ENCODE data around the gene PALM3.

The PALM3 gene

GRCh38 chr19:14070268-14071050 is 8.6 kb upstream of the PALM3 start:
- no peak for DNase-seq (ENCODE audit: extremely low read depth, low read depth)
- H3K4me3 ChIP-seq (replicated peaks; ENCODE audit: low read depth, low read length): no peak overlapping the region
- TF ChIP-seq CTCF (IDR thresholded peaks at IDR 0.05; ENCODE audit: low read depth, low read length, missing control alignments): no peak

- TF ChIP-seq CTCF (IDR thresholded peaks at IDR 0.05; ENCODE audit: low read depth, low read length, missing control alignments): no peak
- no peak overlapping the region for H3K4me3 ChIP-seq (replicated peaks; ENCODE audit: low read depth, low read length)
- DNase-seq (ENCODE audit: extremely low read depth, low read depth): no peak
Observed at GRCh38 chr19:14066134-14066533, 4.3 kb upstream of the PALM3 start.

DNA sequence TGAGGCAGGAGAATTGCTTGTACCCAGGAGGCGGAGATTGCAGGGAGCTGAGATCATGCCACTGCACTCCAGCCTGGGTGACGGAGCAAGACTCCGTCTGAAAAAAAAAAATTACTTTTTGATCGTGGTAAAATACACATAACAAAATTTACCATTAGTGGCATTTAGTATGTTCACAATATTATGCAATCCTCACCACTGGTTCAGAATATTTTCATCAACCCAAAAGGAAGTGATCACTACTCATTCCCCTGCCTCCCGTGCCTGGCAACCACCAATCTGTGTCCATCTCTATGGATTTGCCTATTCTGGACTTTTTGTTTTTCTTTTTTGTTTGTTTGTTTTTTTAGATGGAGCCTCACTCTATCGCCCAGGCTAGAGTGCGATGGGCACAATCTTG is 1.2 kb upstream of the PALM3 start:
- H3K4me3 ChIP-seq (replicated peaks; ENCODE audit: low read depth, low read length): no peak overlapping the region
- no peak for DNase-seq (ENCODE audit: extremely low read depth, low read depth)

GRCh38 chr19:14062558-14062855 is 631 bp upstream of the PALM3 start:
- DNase-seq (ENCODE audit: extremely low read depth, low read depth): no peak
- H3K4me3 ChIP-seq (replicated peaks; ENCODE audit: low read depth, low read length): no peak overlapping the region
- TF ChIP-seq CTCF (IDR thresholded peaks at IDR 0.05; ENCODE audit: low read depth, low read length, missing control alignments): no peak

More for the DNA sequence above, 1.2 kb upstream of the PALM3 start:
- TF ChIP-seq CTCF (IDR thresholded peaks at IDR 0.05; ENCODE audit: low read depth, low read length, missing control alignments): no peak

DNA sequence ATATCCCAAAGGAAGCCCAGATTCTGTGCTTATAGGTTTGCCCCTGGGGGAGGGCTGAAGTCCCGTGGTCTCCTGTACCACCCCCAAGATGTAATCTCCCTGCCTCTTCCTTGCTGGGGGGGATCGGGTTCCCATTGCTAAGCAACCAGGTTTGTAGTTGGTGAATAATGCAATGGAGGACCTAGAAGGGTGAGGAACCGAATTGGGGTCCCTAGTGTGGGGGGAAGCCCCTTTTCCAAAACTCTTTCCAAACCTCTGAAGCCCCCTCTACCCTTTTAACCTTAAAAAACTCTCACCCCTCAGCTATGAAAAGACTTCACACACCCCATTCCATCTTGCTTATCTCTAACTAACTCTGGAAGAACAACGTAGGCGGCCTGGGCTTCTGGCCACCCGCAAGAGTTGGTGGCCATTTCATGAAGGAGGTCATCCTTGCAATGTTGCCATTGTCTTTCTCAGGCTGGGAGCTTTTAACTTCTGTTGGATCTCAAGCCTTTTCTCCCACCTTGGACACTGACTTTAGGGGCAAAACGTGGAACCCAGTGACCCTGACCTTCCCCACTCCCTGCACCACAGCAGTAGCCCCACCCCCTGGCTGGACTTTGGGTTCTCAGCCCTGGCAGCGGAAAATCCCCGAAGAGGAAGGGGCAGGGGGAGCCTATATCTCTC is 661 bp downstream of the PALM3 start:
- no peak for TF ChIP-seq CTCF (IDR thresholded peaks at IDR 0.05; ENCODE audit: low read depth, low read length, missing control alignments)
- H3K4me3 ChIP-seq (replicated peaks; ENCODE audit: low read depth, low read length): no peak overlapping the region
- no peak for DNase-seq (ENCODE audit: extremely low read depth, low read depth)

- H3K4me3 ChIP-seq (replicated peaks; ENCODE audit: low read depth, low read length): no peak overlapping the region
- no peak for DNase-seq (ENCODE audit: extremely low read depth, low read depth)
- no peak for TF ChIP-seq CTCF (IDR thresholded peaks at IDR 0.05; ENCODE audit: low read depth, low read length, missing control alignments)
Observed at GRCh38 chr19:14059652-14060155, 2.2 kb downstream of the PALM3 start.

Measured in HFF-Myc (cell line).